H9 (cell line): ENCODE measurements around the gene ZSCAN1. TPM values are rescaled to one million over a fixed set of nuclear protein-coding genes. Genes with fewer than 3 reads are reported as not detected.

Experiments used
- DNase-seq: peaks from one replicate; pipeline ENCODE4 v3.0.0-alpha.2; 2017
- H2AFZ ChIP-seq: one replicate; pipeline ENCODE4 v1.6.1; 2013; ENCODE audit warnings: mild to moderate bottlenecking, low read length, control low read depth, moderate library complexity
- H2AK5ac ChIP-seq: 2 replicates; pipeline ENCODE4 v1.6.1; 2013; ENCODE audit warnings: low read length, control low read depth, mixed read lengths; ENCODE audit not compliant: insufficient read length
- H2BK120ac ChIP-seq: one replicate; pipeline ENCODE4 v1.6.1; 2013; ENCODE audit warnings: low read depth, mild to moderate bottlenecking, low read length, control low read depth, inconsistent platforms; ENCODE audit not compliant: poor library complexity, severe bottlenecking
- H2BK12ac ChIP-seq: 2 replicates; pipeline ENCODE4 v1.6.1; 2013; ENCODE audit warnings: low read length, control low read depth, mixed read lengths, low read depth; ENCODE audit not compliant: insufficient read length
- H2BK15ac ChIP-seq: 2 replicates; pipeline ENCODE4 v1.6.1; 2013; ENCODE audit warnings: low read depth, low read length, control low read depth
- H2BK20ac ChIP-seq: one replicate; pipeline ENCODE4 v1.6.1; 2013; ENCODE audit warnings: low read depth, mild to moderate bottlenecking, low read length, control low read depth, inconsistent platforms; ENCODE audit not compliant: poor library complexity, severe bottlenecking
- H2BK5ac ChIP-seq: 2 replicates; pipeline ENCODE4 v1.6.1; 2013; ENCODE audit warnings: low read length, control low read depth, mixed read lengths; ENCODE audit not compliant: insufficient read length
- H3K14ac ChIP-seq: 2 replicates; pipeline ENCODE4 v1.6.1; 2013; ENCODE audit warnings: low read length, control low read depth; ENCODE audit not compliant: insufficient read depth
- H3K18ac ChIP-seq: 2 replicates; pipeline ENCODE4 v1.6.1; 2013; ENCODE audit warnings: low read depth, mild to moderate bottlenecking, mixed read lengths, low read length, control low read depth; ENCODE audit not compliant: insufficient read length
- H3K23ac ChIP-seq: 2 replicates; pipeline ENCODE4 v1.6.1; 2013; ENCODE audit warnings: low read length, control low read depth, mixed read lengths, low read depth; ENCODE audit not compliant: insufficient read length
- H3K23me2 ChIP-seq: 2 replicates; pipeline ENCODE4 v1.6.1; 2013; ENCODE audit warnings: low read depth, mild to moderate bottlenecking, mixed read lengths, low read length, control low read depth; ENCODE audit not compliant: insufficient read length, poor library complexity, severe bottlenecking
- H3K27ac ChIP-seq: 2 replicates; pipeline ENCODE4 v1.5.1; 2013; ENCODE audit warnings: low read length, control low read depth, mixed read lengths, low read depth; ENCODE audit not compliant: insufficient read length
- H3K27me3 ChIP-seq: 2 replicates; pipeline ENCODE4 v1.6.1; 2013; ENCODE audit warnings: low read length, control low read depth, inconsistent platforms; ENCODE audit not compliant: insufficient read depth
- H3K4ac ChIP-seq: 2 replicates; pipeline ENCODE4 v1.6.1; 2013; ENCODE audit warnings: low read depth, mild to moderate bottlenecking, control low read depth, inconsistent platforms, low read length, moderate library complexity
- H3K4me1 ChIP-seq: 2 replicates; pipeline ENCODE4 v1.6.1; 2013; ENCODE audit warnings: low read length, control low read depth, inconsistent platforms; ENCODE audit not compliant: insufficient read depth
- H3K4me2 ChIP-seq: 2 replicates; pipeline ENCODE4 v1.6.1; 2013; ENCODE audit warnings: low read length, control low read depth, mixed read lengths; ENCODE audit not compliant: insufficient read length, insufficient read depth
- H3K56ac ChIP-seq: 2 replicates; pipeline ENCODE4 v1.6.1; 2013; ENCODE audit warnings: low read depth, mild to moderate bottlenecking, mixed read lengths, low read length, control low read depth; ENCODE audit not compliant: insufficient read length
- H3K79me1 ChIP-seq: 2 replicates; pipeline ENCODE4 v1.6.1; 2013; ENCODE audit warnings: low read depth, mild to moderate bottlenecking, moderate library complexity, low read length, control low read depth, inconsistent platforms; ENCODE audit not compliant: insufficient read depth, poor library complexity, severe bottlenecking
- H3K79me2 ChIP-seq: 2 replicates; pipeline ENCODE4 v1.6.1; 2013; ENCODE audit warnings: low read length, control low read depth, inconsistent platforms; ENCODE audit not compliant: insufficient read depth
- H3K9ac ChIP-seq: 2 replicates; pipeline ENCODE4 v1.6.1; 2013; ENCODE audit warnings: low read length, control low read depth, mixed read lengths; ENCODE audit not compliant: insufficient read length; ENCODE audit errors: extremely low read depth
- H3K9me3 ChIP-seq: one replicate; pipeline ENCODE4 v1.6.1; 2013; ENCODE audit warnings: low read depth, low read length, inconsistent platforms; ENCODE audit not compliant: control insufficient read depth
- H3T11ph ChIP-seq: one replicate; pipeline ENCODE4 v1.6.1; 2013; ENCODE audit warnings: mild to moderate bottlenecking, low read length, control low read depth, inconsistent platforms
- H4K20me1 ChIP-seq: one replicate; pipeline ENCODE4 v1.6.1; 2013; ENCODE audit not compliant: control insufficient read depth, insufficient read length, insufficient read depth
- H4K5ac ChIP-seq: 2 replicates; pipeline ENCODE4 v1.6.1; 2013; ENCODE audit warnings: low read depth, mild to moderate bottlenecking, mixed read lengths, low read length, control low read depth; ENCODE audit not compliant: insufficient read length
- H4K8ac ChIP-seq: replicated peaks from 2 replicates; pipeline ENCODE4 v1.6.1; 2013; ENCODE audit warnings: low read length, control low read depth, mixed read lengths, low read depth; ENCODE audit not compliant: insufficient read length
- H4K91ac ChIP-seq: 2 replicates; pipeline ENCODE4 v1.6.1; 2013; ENCODE audit warnings: low read depth, mild to moderate bottlenecking, moderate library complexity, mixed read lengths, low read length, control low read depth; ENCODE audit not compliant: insufficient read length
- H3K27ac Mint-ChIP-seq, 3 experiments: 2 replicates in 2 of 3; 3 replicates in 1 of 3; pipeline ENCODE4 v1.8.0; 2020 to 2021; ENCODE audit warnings: mixed read lengths in 3 of 3, mild to moderate bottlenecking in 1 of 3, moderate library complexity in 1 of 3
- H3K27me3 Mint-ChIP-seq: 2 replicates; pipeline ENCODE4 v1.8.0; 2021; ENCODE audit warnings: low read depth, mild to moderate bottlenecking, moderate library complexity, mixed read lengths
- H3K36me3 Mint-ChIP-seq, 3 experiments: 2 replicates in 2 of 3; 3 replicates in 1 of 3; pipeline ENCODE4 v1.8.0; 2020 to 2021; ENCODE audit warnings: low read depth in 3 of 3, mixed read lengths in 3 of 3; ENCODE audit not compliant: insufficient read depth in 1 of 3
- H3K4me1 Mint-ChIP-seq, 2 experiments: 2 replicates each; pipeline ENCODE4 v1.8.0; 2020; ENCODE audit warnings: mixed read lengths in 2 of 2
- H3K4me3 Mint-ChIP-seq, 2 experiments: 2 replicates in 1 of 2; 3 replicates in 1 of 2; pipeline ENCODE4 v1.8.0; 2020 to 2021; ENCODE audit warnings: mild to moderate bottlenecking in 2 of 2, mixed read lengths in 2 of 2, moderate library complexity in 1 of 2
- H3K9me3 Mint-ChIP-seq, 2 experiments: 2 replicates in 1 of 2; 3 replicates in 1 of 2; pipeline ENCODE4 v1.8.0; 2020; ENCODE audit warnings: mild to moderate bottlenecking in 2 of 2, mixed read lengths in 2 of 2, moderate library complexity in 1 of 2
- WGBS: extraction: QIAGEN DNeasy Blood & Tissue Kit; methylation state at CpG from one replicate; pipeline ENCODE4 v1.1.7; 2013; ENCODE audit warnings: missing lambda C conversion rate, low lambda C conversion rate, mixed read lengths; ENCODE audit not compliant: insufficient read length; ENCODE audit errors: extremely low coverage; 5-methylcytosine and 5-hydroxymethylcytosine counted together
- total RNA-seq: library from RNA; stranded (reverse); gene quantifications from 2 replicates; pipeline ENCODE4 v1.2.1, GENCODE V29; 2021
- TF ChIP-seq, protein P1 (sequence below): fragments of 200-600 bp; sonication (generic); conservative IDR thresholded peaks from 3 replicates; pipeline ENCODE4 v1.8.0; 2021; ENCODE audit warnings: antibody characterized with exemption, mild to moderate bottlenecking

Gene ZSCAN1
- total RNA-seq, 1 experiment from 2014 or later, result 1.2 TPM

DNA sequence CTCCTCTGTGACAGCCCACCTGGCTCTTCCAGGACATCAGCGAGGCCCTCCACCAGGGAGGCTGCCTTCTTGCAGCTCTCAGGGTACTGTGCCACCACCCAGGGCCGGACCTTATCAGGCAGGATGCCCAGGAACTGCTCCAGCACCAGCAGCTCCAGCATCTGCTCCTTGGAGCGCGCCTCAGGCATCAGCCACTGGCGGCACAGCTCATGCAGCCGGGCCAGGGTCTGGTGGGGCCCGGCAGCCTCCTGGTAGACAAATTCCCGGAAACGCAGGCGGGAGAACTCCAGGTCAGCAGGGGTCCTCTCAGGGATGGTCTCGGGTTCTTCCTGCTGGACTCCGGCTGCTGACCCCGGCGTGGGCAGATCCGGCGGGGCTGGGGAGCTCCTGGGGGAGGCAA is 56.0 kb downstream of the ZSCAN1 start:
- H4K5ac ChIP-seq, result no peak overlapping the region
- no peak overlapping the region for H3K18ac ChIP-seq
- no peak overlapping the region for H3K4ac ChIP-seq
- no peak overlapping the region for H2BK5ac ChIP-seq
- no peaks in the 10 kb centered on the region for H3K23me2 ChIP-seq
- H3K4me1 ChIP-seq, result no peaks in the 10 kb centered on the region
- H3K9me3 ChIP-seq, result no peaks in the 10 kb centered on the region
- no peak overlapping the region for H2BK12ac ChIP-seq
- Mint-ChIP-seq H3K9me3 (peaks cover 0 to 3% of the 10 kb centered on the region in 2 experiments; a peak in 3 of 5 replicates), H3K27me3 (no peaks in the 10 kb centered on the region), H3K36me3 (peaks cover 43 to 49% (median 48%) of the 10 kb centered on the region in 3 experiments), H3K4me3 (no peak overlapping the region), H3K4me1 (peaks cover 0 to 4% of the 10 kb centered on the region in 2 experiments; a peak in 1 of 4 replicates), H3K27ac (no peak overlapping the region)
- no CpG with 5 or more reads among the region's 16 CpGs for WGBS
- no peak overlapping the region for H3K23ac ChIP-seq
- H4K91ac ChIP-seq, result no peak overlapping the region
- H2BK120ac ChIP-seq, result no peak overlapping the region
- no peaks in the 10 kb centered on the region for H3K79me2 ChIP-seq
- H2AK5ac ChIP-seq, result no peak overlapping the region
- no peaks in the 10 kb centered on the region for H3K27me3 ChIP-seq
- 0 out of 2 replicates have a peak overlapping the region, but pooled peaks have one; percentile 32 for H2BK15ac ChIP-seq
- TF ChIP-seq, protein P1, sequence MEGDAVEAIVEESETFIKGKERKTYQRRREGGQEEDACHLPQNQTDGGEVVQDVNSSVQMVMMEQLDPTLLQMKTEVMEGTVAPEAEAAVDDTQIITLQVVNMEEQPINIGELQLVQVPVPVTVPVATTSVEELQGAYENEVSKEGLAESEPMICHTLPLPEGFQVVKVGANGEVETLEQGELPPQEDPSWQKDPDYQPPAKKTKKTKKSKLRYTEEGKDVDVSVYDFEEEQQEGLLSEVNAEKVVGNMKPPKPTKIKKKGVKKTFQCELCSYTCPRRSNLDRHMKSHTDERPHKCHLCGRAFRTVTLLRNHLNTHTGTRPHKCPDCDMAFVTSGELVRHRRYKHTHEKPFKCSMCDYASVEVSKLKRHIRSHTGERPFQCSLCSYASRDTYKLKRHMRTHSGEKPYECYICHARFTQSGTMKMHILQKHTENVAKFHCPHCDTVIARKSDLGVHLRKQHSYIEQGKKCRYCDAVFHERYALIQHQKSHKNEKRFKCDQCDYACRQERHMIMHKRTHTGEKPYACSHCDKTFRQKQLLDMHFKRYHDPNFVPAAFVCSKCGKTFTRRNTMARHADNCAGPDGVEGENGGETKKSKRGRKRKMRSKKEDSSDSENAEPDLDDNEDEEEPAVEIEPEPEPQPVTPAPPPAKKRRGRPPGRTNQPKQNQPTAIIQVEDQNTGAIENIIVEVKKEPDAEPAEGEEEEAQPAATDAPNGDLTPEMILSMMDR, result no peak
- H3K79me1 ChIP-seq, result peaks cover 2% of the 10 kb centered on the region
- no peak overlapping the region for H4K8ac ChIP-seq
- H3K14ac ChIP-seq, result no peak overlapping the region
- no peak overlapping the region for H2AFZ ChIP-seq
- no peak overlapping the region for H3K4me2 ChIP-seq
- H3K27ac ChIP-seq, result no peak overlapping the region
- no peak overlapping the region for H3T11ph ChIP-seq
- no peaks in the 10 kb centered on the region for H4K20me1 ChIP-seq
- H3K56ac ChIP-seq, result no peak overlapping the region
- H2BK20ac ChIP-seq, result no peak overlapping the region
- no peak overlapping the region for H3K9ac ChIP-seq
- DNase-seq, result no peak
